ENCODE results near the gene ICAM4.
"Not testable (repeated sequence)": the region's sequence is repeated elsewhere in the genome, so short reads cannot be mapped to it uniquely, and the experiment has no call there.

Gene ICAM4

DNA sequence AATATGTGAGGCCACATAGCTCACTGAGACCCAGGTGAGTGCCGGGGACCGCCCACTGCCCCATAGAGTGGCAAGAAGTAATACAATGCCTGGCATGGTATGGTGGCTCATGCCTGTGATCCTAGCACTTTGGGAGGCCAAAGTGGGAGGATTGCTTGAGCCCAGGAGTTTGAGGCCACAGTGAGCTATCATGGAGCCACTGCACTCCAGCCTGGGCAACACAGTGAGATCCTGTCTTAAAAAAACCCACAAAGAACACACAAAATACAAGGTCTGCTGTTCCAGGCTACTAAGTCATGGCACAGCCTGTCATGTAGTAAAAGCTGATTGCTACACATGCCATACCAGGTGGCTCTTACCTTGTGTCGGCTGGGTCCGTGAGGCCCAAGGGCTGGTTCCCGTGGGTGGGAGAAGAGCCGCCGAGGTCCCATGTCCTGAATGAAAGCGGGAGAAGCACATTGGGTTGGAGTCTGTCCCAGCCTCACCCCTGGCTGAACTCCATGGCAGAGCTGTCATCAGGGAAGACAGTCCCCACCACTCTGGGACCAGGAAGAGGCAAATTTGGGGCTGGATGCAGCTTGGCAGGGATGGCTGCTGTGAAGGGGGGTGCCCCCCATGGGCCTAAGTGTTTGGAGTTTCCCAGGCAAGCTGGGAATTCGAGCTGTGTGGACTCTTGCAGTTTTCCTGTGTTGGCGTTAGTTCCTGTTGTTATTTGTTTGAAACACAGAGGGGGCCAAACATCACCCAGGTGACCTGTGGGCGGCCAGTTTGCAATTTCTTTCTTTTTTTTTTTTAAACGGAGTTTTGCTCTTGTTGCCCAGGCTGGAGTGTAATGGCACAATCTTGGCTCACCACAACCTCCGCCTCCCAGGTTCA, 32.3 kb downstream of the ICAM4 start:
- no peak for DNase-seq (ENCODE audit: low spot score)

DNA sequence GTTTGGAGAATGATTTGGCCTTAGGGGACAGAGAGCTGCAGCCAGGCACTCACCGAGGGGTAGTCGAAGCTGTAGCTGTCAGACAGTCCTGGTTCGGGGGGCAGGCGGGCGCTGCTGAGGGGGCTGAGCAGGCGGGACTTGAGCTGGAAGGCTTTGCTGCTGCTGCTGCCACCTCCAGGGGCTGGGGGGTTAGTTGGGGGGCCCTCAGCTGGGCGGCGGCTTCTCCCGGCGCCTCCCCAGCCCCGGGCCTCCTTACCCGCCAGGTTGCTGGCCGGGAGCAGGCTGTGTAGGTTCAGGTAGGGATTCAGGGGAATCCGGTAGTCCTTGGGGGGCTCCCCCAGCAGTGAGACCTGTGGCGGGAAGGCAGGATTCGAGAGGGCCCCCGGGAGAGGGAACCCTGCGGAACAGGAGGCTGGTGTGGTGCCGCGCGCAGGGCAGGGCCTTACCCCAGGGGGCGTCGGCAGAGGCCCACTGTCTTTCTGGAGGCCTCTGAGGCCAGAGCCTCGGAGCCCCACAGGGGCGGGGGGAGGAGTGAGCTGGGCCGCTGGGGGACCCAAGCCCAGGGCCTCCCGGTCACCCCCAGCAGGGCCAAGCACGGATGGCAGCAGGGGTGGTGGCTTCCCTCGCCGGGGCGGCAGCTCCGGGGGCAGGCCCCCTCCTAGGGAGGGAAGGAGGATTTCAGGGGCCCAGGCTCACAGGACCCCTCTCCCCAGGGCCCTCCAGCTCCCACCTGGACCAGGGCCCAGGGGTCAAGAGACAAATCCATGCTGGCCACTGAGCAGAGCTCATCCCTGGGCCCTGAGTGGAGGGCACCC, 34.1 kb downstream of the ICAM4 start:
- no peak for DNase-seq (ENCODE audit: low spot score)

DNA sequence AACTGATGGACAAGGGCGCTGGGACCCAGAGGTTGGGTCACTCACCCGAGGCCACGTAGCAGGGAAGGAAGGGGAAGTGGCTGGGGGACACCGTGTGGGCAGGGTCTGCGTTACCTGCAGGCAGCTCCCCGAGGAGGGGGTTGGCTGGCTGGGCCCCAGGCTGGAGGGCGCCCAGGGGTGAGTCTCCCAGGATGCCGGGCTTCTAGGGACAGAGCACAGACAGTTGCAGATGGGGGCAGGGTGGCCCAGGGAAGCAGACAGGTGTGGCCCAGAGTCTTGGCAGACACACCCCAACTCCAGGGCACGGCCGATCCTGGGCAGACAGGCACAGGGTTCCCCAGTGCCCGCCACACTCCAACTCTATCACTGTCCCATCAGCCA, 34.7 kb downstream of the ICAM4 start:
- DNase-seq (ENCODE audit: low spot score): no peak

DNA sequence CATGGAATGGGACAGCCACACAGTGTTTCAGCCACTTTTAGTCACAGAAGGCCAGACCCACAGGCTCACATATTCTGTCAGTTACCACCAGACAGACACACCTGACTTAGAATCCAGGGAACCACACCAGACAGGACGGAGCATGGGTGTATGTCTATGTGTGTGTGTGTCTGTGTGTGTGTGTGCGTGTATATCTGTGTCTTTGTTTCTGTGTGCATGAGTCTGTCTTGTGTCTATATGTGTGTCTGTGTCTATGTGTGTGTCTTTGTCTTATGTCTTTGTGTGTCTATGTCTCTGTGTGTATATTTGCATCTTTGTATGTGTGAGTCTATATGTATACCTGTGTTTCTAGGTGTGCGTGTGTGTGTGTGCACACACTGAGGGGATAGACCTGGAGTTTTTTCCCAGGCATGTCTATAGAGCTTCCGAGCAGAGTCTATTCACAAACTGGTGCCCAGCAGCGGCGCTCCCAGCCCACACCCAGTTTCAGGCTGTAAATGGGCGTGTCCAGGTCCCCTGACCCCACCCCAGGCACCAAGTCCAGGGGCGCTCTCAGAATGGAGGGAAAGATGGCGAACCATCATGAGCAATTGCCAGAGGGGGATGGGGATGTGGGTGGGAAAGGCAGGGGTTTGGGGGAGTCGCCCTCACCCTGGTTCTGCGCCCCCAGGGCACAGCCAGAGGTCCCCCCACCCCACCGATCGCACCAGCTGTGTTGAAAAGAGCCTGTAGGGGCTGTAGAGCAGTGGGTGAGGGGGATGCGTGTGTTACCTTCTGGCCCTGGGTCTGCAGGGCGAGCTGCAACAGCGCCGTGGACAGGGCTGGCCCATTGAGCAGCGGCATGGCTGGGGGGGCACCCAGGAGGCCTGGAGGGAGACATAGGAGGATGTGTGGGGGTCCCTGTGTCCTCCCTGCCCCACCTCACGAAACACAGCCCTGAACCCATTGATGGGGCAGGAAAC, 35.4 kb downstream of the ICAM4 start:
- no peak for DNase-seq (ENCODE audit: low spot score)

DNA sequence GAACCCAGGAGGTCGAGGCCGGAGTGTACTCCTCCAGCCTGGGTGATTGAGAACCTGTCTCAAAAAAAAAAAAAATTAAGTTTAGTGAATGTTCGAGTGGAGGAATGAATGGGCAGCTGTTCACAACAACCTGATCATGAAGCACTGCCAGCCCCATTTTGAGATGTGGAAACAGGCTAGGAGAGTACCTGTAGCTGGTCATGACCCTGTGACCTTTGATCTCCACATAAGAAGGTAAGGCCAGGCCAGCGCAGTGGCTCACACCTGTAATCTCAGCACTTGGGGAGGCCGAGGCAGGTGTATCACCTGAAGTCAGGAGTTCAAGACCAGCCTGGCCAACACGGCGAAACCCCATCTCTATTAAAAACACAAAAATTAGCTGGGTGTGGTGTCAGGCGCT, 39.0 kb downstream of the ICAM4 start:
- no peak for DNase-seq (ENCODE audit: low spot score)

- no peak for DNase-seq (ENCODE audit: low spot score)
Observed at GRCh38 chr19:10327793-10328192, 41.0 kb downstream of the ICAM4 start.

DNA sequence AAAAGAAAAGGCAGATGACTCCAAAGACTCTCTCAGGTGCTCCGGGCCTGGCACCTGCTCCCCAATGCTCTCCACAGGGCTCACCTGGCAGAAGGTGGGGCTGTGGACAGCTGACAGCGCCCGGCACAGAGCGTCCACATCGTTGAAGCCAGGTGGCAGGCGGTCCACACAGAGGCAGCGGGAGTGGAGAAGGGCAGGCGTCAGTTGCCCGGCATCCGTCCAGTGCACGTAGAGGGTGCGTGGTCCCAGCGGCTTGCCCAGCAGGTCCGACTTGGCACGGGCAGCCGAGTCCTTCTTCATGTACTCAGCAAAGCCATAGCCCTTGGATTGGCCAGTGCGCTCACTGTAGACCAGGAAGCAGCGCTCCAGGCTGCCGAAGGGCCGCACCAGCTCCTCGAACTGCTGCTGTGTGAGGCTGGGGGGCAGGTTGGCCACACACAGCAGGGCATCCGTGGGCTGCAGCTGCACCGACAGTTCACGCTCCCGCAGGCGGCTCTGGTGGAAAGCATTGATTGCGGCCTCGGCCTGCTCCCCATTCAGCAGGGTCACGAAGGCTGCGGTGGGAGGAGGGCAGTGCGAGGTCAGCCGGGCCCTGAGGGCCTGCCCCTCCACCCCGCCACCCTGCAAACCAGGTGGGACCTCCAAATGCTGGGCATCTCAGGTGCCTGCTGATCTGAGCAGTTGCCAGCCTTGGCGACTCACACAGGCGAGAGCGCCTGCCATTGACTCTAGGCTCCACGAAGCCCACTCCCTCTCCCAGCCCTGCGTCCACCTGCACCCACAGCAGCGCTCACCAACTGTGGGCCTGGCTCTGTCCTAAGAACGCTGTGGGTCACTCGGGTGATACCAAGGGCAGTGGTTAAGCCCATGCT, 42.0 kb downstream of the ICAM4 start:
- no peak for DNase-seq (ENCODE audit: low spot score)

- DNase-seq (ENCODE audit: low spot score): no peak
Observed at GRCh38 chr19:10329555-10329954, 42.8 kb downstream of the ICAM4 start.

DNA sequence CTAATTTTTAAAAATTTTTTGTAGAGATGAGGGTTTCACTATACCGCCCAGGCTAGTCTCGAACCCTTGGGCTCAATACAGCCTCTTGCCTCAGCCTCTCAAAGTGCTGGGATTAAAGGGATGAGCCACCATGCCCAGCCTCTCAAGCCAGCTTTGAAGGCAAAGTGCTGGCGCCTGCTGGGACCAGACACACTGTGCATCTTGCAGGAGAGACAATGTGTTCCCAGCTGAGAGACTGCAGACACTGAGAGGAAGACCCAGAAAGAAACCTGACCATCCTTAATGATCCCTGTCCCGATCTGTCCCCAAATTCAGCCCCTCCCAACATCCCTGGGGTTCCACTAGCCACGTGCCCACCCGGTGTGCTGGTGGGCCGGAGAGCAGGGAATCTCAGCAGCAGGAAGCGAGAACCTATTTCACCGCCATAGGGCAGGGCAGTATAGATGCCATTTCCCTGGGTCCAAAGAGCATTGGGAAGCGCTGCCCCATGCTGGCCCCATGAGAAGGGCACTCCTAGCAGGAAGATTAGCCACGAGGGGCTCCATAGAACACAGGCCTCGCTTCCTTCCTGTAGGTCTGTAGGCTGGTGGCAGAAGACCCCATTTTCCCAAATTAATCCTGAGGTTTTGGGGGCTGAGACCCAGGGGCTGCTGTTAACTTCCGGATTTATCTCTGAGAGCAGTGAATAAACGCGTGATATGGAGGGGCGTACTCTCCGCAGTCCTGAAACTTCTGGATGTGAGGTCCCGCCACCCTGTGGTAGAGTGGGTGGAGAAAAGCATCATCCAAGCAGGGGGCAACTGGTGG, 45.6 kb downstream of the ICAM4 start:
- DNase-seq (ENCODE audit: low spot score): no peak

- DNase-seq (ENCODE audit: low spot score): peak; percentile 99
Observed at GRCh38 chr19:10332965-10333757, 46.4 kb downstream of the ICAM4 start, which contains the start of gene RAVER1. Gene RAVER1 (minus strand): TSS chr19:10333529. CDS start chr19:10333507, 22 bp downstream.

- no peak for DNase-seq (ENCODE audit: low spot score)
Observed at GRCh38 chr19:10333758-10334587, 47.2 kb downstream of the ICAM4 start.

DNA sequence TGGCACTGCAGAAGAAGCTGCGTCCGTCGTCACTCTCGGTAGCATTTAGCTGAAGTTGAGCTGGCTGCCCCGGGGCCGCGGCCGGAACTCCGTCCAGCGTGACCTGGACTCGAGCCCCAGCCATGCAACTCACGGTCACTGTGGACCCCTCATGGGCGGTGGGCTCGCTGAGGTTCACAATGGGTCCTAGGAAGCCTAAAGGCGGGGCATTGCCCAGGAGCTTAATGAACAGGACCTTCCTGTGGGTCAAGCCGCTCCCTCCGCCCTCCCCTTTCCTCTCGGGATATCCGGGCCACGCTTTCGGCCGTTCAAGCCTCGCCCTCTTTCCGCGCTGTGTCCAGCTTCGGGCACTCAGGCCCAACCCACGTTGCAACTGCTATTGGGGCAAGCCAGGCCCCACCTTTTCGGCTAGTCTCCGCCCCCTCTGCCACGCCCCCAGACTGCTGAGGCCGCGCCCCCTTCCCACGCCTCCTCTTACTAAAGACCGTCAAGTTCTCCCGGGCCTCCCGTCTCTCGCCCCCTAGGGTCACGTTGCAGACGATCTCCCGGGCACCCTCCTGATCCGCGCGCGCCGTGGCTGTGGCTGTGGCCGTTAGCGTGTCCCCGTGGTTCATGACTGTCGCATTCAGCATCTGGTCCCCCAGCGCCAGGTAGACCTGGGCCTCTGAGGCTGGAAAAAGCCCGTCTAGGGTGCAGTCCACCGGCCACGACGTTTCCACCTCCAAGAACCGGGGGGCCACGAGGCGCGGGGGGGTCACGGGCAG, 48.0 kb downstream of the ICAM4 start:
- DNase-seq (ENCODE audit: low spot score): peak; percentile 94

DNA sequence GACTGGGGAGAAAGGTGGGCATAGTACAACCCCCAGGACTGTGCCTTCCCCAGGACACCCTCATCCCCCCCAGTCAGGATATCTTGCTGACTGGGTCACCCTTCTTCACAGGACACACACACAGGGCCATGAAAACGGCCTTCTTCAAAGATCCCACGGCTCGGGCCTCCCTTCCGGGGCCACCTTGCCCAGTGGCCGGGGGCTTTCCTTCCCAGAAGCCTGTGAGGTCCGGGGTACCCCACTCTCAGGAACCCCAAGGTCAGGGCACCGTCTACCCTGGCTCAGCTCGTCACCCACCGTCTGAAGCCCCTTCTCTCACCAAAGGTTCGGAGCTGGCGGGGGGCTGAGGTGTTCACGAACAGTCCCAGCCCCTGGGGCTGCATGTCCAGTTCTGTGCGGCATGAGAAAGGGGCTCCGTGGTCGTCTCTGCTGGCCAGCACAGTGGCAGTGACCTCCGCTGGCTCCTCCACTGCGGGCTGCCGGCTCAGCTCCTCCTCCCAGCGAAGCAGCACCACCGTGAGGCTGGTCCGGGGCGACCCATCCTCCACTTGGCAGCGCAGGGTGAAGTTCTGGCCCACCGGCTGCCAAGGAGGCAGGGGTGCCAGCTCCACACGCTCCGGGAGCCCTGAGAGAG, 48.7 kb downstream of the ICAM4 start:
- DNase-seq (ENCODE audit: low spot score): no peak

DNA sequence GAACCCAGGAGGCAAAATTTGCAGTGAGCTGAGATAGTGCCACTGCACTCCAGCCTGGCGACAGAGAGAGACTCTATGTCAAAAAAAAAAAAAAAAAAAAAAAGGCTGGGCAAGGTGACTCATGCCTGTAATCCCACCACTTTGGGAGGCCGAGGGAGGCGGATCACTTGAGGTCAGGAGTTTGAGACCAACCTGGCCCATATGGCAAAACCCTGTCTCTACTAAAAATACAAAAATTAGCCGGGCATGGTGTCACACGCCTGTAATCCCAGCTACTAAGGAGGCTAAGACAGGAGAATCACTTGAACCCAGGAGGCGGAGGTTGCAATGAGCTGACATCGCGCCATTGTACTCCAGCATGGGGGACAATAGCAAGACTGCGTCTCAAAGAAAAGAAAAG, 50.0 kb downstream of the ICAM4 start:
- DNase-seq (ENCODE audit: low spot score): not testable (repeated sequence)

All from hepatic stellate cell (primary cell).